ENCODE data around the gene CDH2. TPM values are rescaled to one million over a fixed set of nuclear protein-coding genes. Genes with fewer than 3 reads are reported as not detected.

CDH2 gene
- total and polyA plus RNA-seq, 2 experiments from 2014 or later = 14.7 to 36.9 TPM

DNA sequence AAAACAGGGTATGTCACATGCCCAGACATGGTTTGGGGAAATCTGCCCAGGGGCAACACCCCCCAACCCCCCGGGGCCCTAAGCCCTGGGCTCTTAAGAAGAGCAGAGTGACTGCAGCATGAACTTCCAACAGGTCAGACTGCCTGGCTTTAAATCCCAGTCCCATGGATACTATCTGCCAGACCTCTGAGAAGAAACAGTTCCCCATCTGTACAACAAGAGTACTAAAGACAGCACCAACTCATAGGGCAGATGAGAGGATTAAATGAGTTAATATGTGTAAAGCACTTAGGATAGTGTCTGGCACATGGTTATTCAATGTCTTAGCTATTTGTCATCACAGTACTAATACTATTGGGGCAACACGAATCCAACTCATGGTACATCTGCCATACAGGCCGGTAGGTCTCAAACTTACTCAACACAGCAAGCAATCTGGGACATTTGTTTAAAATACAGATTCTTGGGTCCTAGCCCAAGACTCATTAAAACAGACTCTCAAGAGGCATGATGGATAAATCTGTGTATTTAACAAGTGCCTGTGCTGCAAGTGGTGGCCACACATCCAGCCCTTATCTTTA is 23.4 kb downstream of the CDH2 start:
- TF ChIP-seq POLR2AphosphoS5 (IDR thresholded peaks at IDR 0.05; ENCODE audit: low read depth) (no peak), ZNF331 (CRISPR knock-in tag; IDR thresholded peaks at IDR 0.05; ENCODE audit: low read depth) (no peak), JUNB (IDR thresholded peaks at IDR 0.05; ENCODE audit: unreplicated experiment) (no peak), ZNF114 (CRISPR knock-in tag; IDR thresholded peaks at IDR 0.05) (no peak), NANOG (IDR thresholded peaks at IDR 0.05; ENCODE audit: borderline replicate concordance) (no peak), CREB1 (CRISPR knock-in tag; IDR thresholded peaks at IDR 0.05; ENCODE audit: low read depth) (no peak), STAT1 (IDR thresholded peaks at IDR 0.05; ENCODE audit: unreplicated experiment) (no peak)
- TF ChIP-seq, protein P1, sequence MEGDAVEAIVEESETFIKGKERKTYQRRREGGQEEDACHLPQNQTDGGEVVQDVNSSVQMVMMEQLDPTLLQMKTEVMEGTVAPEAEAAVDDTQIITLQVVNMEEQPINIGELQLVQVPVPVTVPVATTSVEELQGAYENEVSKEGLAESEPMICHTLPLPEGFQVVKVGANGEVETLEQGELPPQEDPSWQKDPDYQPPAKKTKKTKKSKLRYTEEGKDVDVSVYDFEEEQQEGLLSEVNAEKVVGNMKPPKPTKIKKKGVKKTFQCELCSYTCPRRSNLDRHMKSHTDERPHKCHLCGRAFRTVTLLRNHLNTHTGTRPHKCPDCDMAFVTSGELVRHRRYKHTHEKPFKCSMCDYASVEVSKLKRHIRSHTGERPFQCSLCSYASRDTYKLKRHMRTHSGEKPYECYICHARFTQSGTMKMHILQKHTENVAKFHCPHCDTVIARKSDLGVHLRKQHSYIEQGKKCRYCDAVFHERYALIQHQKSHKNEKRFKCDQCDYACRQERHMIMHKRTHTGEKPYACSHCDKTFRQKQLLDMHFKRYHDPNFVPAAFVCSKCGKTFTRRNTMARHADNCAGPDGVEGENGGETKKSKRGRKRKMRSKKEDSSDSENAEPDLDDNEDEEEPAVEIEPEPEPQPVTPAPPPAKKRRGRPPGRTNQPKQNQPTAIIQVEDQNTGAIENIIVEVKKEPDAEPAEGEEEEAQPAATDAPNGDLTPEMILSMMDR (conservative IDR thresholded peaks at IDR 0.05; ENCODE audit: low read depth in 2 of 2) = no peak
- peaks cover 53% of the 10 kb centered on the region for H3K4me1 ChIP-seq (ENCODE audit: insufficient read depth)
- no peak overlapping the region for H2AFZ ChIP-seq
- H3K36me3 ChIP-seq (ENCODE audit: insufficient read depth) = no peaks in the 10 kb centered on the region
- Mint-ChIP-seq H3K4me3 (no peak overlapping the region), H3K4me1 (peaks cover 41% of the 10 kb centered on the region), H3K27me3 (ENCODE audit: insufficient read depth, low read depth, poor library complexity) (no peaks in the 10 kb centered on the region), H3K36me3 (ENCODE audit: low read depth) (no peaks in the 10 kb centered on the region), H3K27ac (no peak overlapping the region), H3K9me3 (no peaks in the 10 kb centered on the region)
- no peak for DNase-seq (ENCODE audit: low spot score)
- peaks cover 11% of the 10 kb centered on the region; the same call in 1 of the 2 replicates for H3K79me2 ChIP-seq (replicated peaks; ENCODE audit: insufficient read depth)
- no peaks in the 10 kb centered on the region for H3K27me3 ChIP-seq (ENCODE audit: insufficient read depth)
- ATAC-seq = no peak
- no peak overlapping the region for H3K4me2 ChIP-seq
- no peaks in the 10 kb centered on the region for H3F3A ChIP-seq (replicated peaks; ENCODE audit: low read depth)
- no peak overlapping the region for H3K27ac ChIP-seq (ENCODE audit: low read depth)
- H3K4me3 ChIP-seq = no peak overlapping the region
- H4K20me1 ChIP-seq (replicated peaks; ENCODE audit: insufficient read depth) = peaks cover 3% of the 10 kb centered on the region; the same call in 1 of the 2 replicates
- no peaks in the 10 kb centered on the region for H3K9me2 ChIP-seq (ENCODE audit: insufficient read depth)

DNA sequence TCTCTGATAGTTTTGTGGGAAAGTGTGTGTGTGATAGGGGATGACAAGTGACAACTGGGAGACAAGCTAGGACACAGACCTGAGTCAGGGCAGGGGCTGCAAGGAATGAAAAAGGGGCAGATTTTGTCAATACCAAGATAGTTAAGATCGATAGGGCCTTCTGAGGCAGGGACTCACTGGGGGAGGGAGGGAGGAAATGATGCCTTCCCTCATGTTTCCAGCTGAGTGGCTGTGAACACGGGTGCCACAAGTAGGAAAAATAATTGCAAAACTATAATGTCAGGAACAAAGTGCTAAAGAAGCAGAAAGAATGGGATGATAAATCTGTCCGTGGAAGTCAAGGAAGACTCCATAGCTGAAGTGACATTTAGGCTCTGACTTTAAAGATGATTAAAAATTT is 24.2 kb downstream of the CDH2 start:
- Histone ChIP-seq H3K4me2 (0 out of 2 replicates have a peak overlapping the region, but pooled peaks have one; percentile 7), H3K79me2 (replicated peaks; ENCODE audit: insufficient read depth) (peaks cover 11% of the 10 kb centered on the region; the same call in 1 of the 2 replicates), H4K20me1 (replicated peaks; ENCODE audit: insufficient read depth) (no peaks in the 10 kb centered on the region; the same call in 1 of the 2 replicates), H3K36me3 (ENCODE audit: insufficient read depth) (no peaks in the 10 kb centered on the region), H3K9me2 (ENCODE audit: insufficient read depth) (no peaks in the 10 kb centered on the region), H2AFZ (no peak overlapping the region), H3K27ac (ENCODE audit: low read depth) (no peak overlapping the region), H3K4me3 (no peak overlapping the region), H3F3A (replicated peaks; ENCODE audit: low read depth) (no peaks in the 10 kb centered on the region), H3K27me3 (ENCODE audit: insufficient read depth) (no peaks in the 10 kb centered on the region), H3K4me1 (ENCODE audit: insufficient read depth) (peaks cover 53% of the 10 kb centered on the region)
- Mint-ChIP-seq H3K9me3 (no peaks in the 10 kb centered on the region), H3K4me3 (no peak overlapping the region), H3K27me3 (ENCODE audit: insufficient read depth, low read depth, poor library complexity) (no peaks in the 10 kb centered on the region), H3K27ac (peak overlapping the region; percentile 3; the same call in 1 of the 2 replicates), H3K36me3 (ENCODE audit: low read depth) (no peaks in the 10 kb centered on the region), H3K4me1 (peaks cover 41% of the 10 kb centered on the region)
- no peak for TF ChIP-seq CREB1 (CRISPR knock-in tag; IDR thresholded peaks at IDR 0.05; ENCODE audit: low read depth)
- TF ChIP-seq ZNF331 (CRISPR knock-in tag; IDR thresholded peaks at IDR 0.05; ENCODE audit: low read depth) = no peak
- TF ChIP-seq, protein P2, sequence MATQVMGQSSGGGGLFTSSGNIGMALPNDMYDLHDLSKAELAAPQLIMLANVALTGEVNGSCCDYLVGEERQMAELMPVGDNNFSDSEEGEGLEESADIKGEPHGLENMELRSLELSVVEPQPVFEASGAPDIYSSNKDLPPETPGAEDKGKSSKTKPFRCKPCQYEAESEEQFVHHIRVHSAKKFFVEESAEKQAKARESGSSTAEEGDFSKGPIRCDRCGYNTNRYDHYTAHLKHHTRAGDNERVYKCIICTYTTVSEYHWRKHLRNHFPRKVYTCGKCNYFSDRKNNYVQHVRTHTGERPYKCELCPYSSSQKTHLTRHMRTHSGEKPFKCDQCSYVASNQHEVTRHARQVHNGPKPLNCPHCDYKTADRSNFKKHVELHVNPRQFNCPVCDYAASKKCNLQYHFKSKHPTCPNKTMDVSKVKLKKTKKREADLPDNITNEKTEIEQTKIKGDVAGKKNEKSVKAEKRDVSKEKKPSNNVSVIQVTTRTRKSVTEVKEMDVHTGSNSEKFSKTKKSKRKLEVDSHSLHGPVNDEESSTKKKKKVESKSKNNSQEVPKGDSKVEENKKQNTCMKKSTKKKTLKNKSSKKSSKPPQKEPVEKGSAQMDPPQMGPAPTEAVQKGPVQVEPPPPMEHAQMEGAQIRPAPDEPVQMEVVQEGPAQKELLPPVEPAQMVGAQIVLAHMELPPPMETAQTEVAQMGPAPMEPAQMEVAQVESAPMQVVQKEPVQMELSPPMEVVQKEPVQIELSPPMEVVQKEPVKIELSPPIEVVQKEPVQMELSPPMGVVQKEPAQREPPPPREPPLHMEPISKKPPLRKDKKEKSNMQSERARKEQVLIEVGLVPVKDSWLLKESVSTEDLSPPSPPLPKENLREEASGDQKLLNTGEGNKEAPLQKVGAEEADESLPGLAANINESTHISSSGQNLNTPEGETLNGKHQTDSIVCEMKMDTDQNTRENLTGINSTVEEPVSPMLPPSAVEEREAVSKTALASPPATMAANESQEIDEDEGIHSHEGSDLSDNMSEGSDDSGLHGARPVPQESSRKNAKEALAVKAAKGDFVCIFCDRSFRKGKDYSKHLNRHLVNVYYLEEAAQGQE (IDR thresholded peaks at IDR 0.05; ENCODE audit: unreplicated experiment) = no peak
- TF ChIP-seq, protein P3, sequence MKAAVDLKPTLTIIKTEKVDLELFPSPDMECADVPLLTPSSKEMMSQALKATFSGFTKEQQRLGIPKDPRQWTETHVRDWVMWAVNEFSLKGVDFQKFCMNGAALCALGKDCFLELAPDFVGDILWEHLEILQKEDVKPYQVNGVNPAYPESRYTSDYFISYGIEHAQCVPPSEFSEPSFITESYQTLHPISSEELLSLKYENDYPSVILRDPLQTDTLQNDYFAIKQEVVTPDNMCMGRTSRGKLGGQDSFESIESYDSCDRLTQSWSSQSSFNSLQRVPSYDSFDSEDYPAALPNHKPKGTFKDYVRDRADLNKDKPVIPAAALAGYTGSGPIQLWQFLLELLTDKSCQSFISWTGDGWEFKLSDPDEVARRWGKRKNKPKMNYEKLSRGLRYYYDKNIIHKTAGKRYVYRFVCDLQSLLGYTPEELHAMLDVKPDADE (IDR thresholded peaks at IDR 0.05) = no peak
- TF ChIP-seq JUNB (IDR thresholded peaks at IDR 0.05; ENCODE audit: unreplicated experiment) = no peak
- TF ChIP-seq NANOG (IDR thresholded peaks at IDR 0.05; ENCODE audit: borderline replicate concordance) = no peak
- TF ChIP-seq, protein P1 (conservative IDR thresholded peaks at IDR 0.05; ENCODE audit: low read depth in 2 of 2) = no peak
- no peak for TF ChIP-seq ZNF114 (CRISPR knock-in tag; IDR thresholded peaks at IDR 0.05)
- no peak for TF ChIP-seq POLR2AphosphoS5 (IDR thresholded peaks at IDR 0.05; ENCODE audit: low read depth)
- TF ChIP-seq EZH2 (IDR thresholded peaks at IDR 0.05; ENCODE audit: low read depth, unreplicated experiment) = no peak
- no peak for ATAC-seq
- DNase-seq (ENCODE audit: low spot score) = no peak
